HCT116 (cell line): ENCODE measurements around the gene CORO2A. TPM values are rescaled to one million over a fixed set of nuclear protein-coding genes. Genes with fewer than 3 reads are reported as not detected.
"Not testable (repeated sequence)": the region's sequence is repeated elsewhere in the genome, so short reads cannot be mapped to it uniquely, and the experiment has no call there.

Experiments used
- ATAC-seq: fragments of 200-7000 bp; cut with Tn5 transposase; 2 replicates; pipeline ENCODE4 v1.9.1; 2020; ENCODE audit warnings: mild to moderate bottlenecking, moderate library complexity
- BruUV-seq: library from RNA; stranded (reverse); fragments of 400-500 nt; replicated peaks from 2 replicates; lab custom pipeline; 2021; lab: Mats Ljungman, UMichigan
- CTCF ChIA-PET: fragments of 300-600 bp; sonication (Branson Sonifier 250); formaldehyde crosslinking; loops from one replicate; lab custom pipeline; 2021; ENCODE audit warnings: antibody characterized with exemption; lab: Charles Lee
- POLR2A ChIA-PET: fragments of 300-600, 350-600 bp; sonication (Branson Sonifier 250); formaldehyde crosslinking; loops from one replicate; lab custom pipeline; 2021; ENCODE audit warnings: antibody characterized with exemption; lab: Charles Lee
- RAD21 ChIA-PET, 2 experiments: fragments of 300-600 bp; sonication (Branson Sonifier 250); formaldehyde crosslinking; loops; one replicate each; lab custom pipeline; 2023; ENCODE audit warnings: low total read pairs in 2 of 2; ENCODE audit not compliant: uncharacterized antibody in 2 of 2, unreplicated experiment in 2 of 2, low non-redundant PET in 1 of 2; lab: Charles Lee
- DNase-seq: peaks from one replicate; pipeline ENCODE4 v3.0.0-alpha.2; 2010; ENCODE audit warnings: low read depth, low spot score
- H2AFZ ChIP-seq: fragments of 200-600 bp; shearing (Covaris generic), sonication (generic); 2 replicates; pipeline ENCODE4 v1.6.1; 2017; ENCODE audit warnings: low read depth, mixed run types, mixed read lengths, antibody characterized with exemption, low read length; ENCODE audit not compliant: poor library complexity, severe bottlenecking
- H3K27ac ChIP-seq: 2 replicates; pipeline ENCODE4 v1.5.1; 2012; ENCODE audit warnings: low read depth, low read length
- H3K27me3 ChIP-seq: fragments of 200-600 bp; sonication (generic); 2 replicates; pipeline ENCODE4 v1.6.1; 2016; ENCODE audit warnings: mixed run types, low read length, mixed read lengths; ENCODE audit not compliant: insufficient read depth
- H3K36me3 ChIP-seq, 2 experiments: fragments of 200-500 bp in 1 of 2; fragments of 200-600 bp in 1 of 2; sonication (Bioruptor generic) in 1 of 2; sonication (generic) in 1 of 2; 2 replicates each; pipeline versions ENCODE4 v1.5.1 to v1.6.1; 2014 to 2016; ENCODE audit warnings: low read length in 2 of 2, inconsistent platforms in 1 of 2, mixed read lengths in 1 of 2, mixed run types in 1 of 2; ENCODE audit not compliant: insufficient read depth in 2 of 2, control insufficient read depth in 1 of 2
- H3K4me1 ChIP-seq, 2 experiments: fragments of 200-600 bp in 1 of 2; sonication (generic) in 1 of 2; 2 replicates each; pipeline versions ENCODE4 v1.5.1 to v1.6.1; 2012 to 2017; ENCODE audit warnings: low read length in 2 of 2, inconsistent platforms in 1 of 2, mild to moderate bottlenecking in 1 of 2, mixed read lengths in 1 of 2, mixed run types in 1 of 2, moderate library complexity in 1 of 2; ENCODE audit not compliant: insufficient read depth in 2 of 2, control insufficient read depth in 1 of 2
- H3K4me2 ChIP-seq: fragments of 200-600 bp; sonication (generic); 2 replicates; pipeline ENCODE4 v1.6.1; 2017; ENCODE audit warnings: mixed run types, low read length, mixed read lengths
- H3K4me3 ChIP-seq, 2 experiments: fragments of 200-600 bp in 1 of 2; sonication (generic) in 1 of 2; replicated peaks in 1 of 2; 2 replicates each; pipeline ENCODE4 v1.5.1; 2011 to 2016; ENCODE audit warnings: low read length in 2 of 2, control low read depth in 1 of 2, low read depth in 1 of 2, mild to moderate bottlenecking in 1 of 2, mixed read lengths in 1 of 2, mixed run types in 1 of 2
- H3K79me2 ChIP-seq: fragments of 200-600 bp; sonication (generic); 2 replicates; pipeline ENCODE4 v1.6.1; 2017; ENCODE audit warnings: mild to moderate bottlenecking, mixed run types, low read length, moderate library complexity, mixed read lengths; ENCODE audit not compliant: insufficient read depth
- H3K9ac ChIP-seq: fragments of 200-600 bp; sonication (generic); 2 replicates; pipeline ENCODE4 v1.6.1; 2016; ENCODE audit warnings: low read length, mixed read lengths
- H3K9me2 ChIP-seq: fragments of 200-600 bp; sonication (generic), shearing (Covaris generic); 2 replicates; pipeline ENCODE4 v1.6.1; 2017; ENCODE audit warnings: mixed run types, mild to moderate bottlenecking, moderate library complexity; ENCODE audit not compliant: insufficient read depth
- H3K9me3 ChIP-seq, 2 experiments: fragments of 200-500 bp in 1 of 2; fragments of 200-600 bp in 1 of 2; sonication (Bioruptor generic) in 1 of 2; sonication (generic) in 1 of 2; 2 replicates each; pipeline ENCODE4 v1.6.1; 2014 to 2017; ENCODE audit warnings: low read length in 2 of 2, mixed read lengths in 2 of 2, inconsistent platforms in 1 of 2, low read depth in 1 of 2, mild to moderate bottlenecking in 1 of 2, mixed run types in 1 of 2, moderate library complexity in 1 of 2; ENCODE audit not compliant: control insufficient read depth in 1 of 2, insufficient read depth in 1 of 2
- H4K20me1 ChIP-seq: fragments of 200-600 bp; sonication (generic), shearing (Covaris generic); 2 replicates; pipeline ENCODE4 v1.6.1; 2017; ENCODE audit warnings: mixed run types, mild to moderate bottlenecking, moderate library complexity; ENCODE audit not compliant: insufficient read depth
- ATF3 ChIP-seq: IDR thresholded peaks from 2 replicates; pipeline ENCODE4 v1.6.1; 2012
- CBX3 ChIP-seq: IDR thresholded peaks from 2 replicates; pipeline ENCODE4 v1.6.1; 2012; ENCODE audit warnings: low read depth
- CEBPB ChIP-seq: IDR thresholded peaks from 2 replicates; pipeline ENCODE4 v1.6.1; 2012; ENCODE audit warnings: low read depth
- CTCF ChIP-seq, 3 experiments: fragments of 200-600 bp in 1 of 3; sonication (generic) in 1 of 3; IDR thresholded peaks in 2 of 3; conservative IDR thresholded peaks in 1 of 3; 2 replicates each; pipeline ENCODE4 v1.5.1; 2012 to 2017; ENCODE audit warnings: low read depth in 2 of 3, low read length in 2 of 3, antibody characterized with exemption in 1 of 3, borderline replicate concordance in 1 of 3, control low read depth in 1 of 3, mild to moderate bottlenecking in 1 of 3, mixed read lengths in 1 of 3, mixed run types in 1 of 3, moderate library complexity in 1 of 3; ENCODE audit not compliant: insufficient read depth in 1 of 3
- ELF1 ChIP-seq: IDR thresholded peaks from 2 replicates; pipeline ENCODE4 v1.6.1; 2012; ENCODE audit warnings: low read depth, borderline replicate concordance
- EZH2 ChIP-seq: fragments of 200-600 bp; sonication (generic); IDR thresholded peaks from 2 replicates; pipeline ENCODE4 v1.6.1; 2017; ENCODE audit warnings: antibody characterized with exemption, mixed run types
- EZH2phosphoT487 ChIP-seq: fragments of 200-600 bp; IDR thresholded peaks from 2 replicates; pipeline ENCODE4 v1.6.1; 2018; ENCODE audit warnings: antibody characterized with exemption, borderline replicate concordance
- FOSL1 ChIP-seq: IDR thresholded peaks from 2 replicates; pipeline ENCODE4 v1.6.1; 2012; ENCODE audit warnings: low read depth
- JUND ChIP-seq: IDR thresholded peaks from 2 replicates; pipeline ENCODE4 v1.6.1; 2012
- MAX ChIP-seq: IDR thresholded peaks from 2 replicates; pipeline ENCODE4 v1.6.1; 2012
- POLR2A ChIP-seq: IDR thresholded peaks from 2 replicates; pipeline ENCODE4 v1.7.0; 2011; ENCODE audit warnings: borderline replicate concordance; ENCODE audit not compliant: insufficient read depth, insufficient read length; ENCODE audit errors: extremely low read depth
- POLR2AphosphoS5 ChIP-seq: IDR thresholded peaks from 2 replicates; pipeline ENCODE4 v1.6.1; 2011; ENCODE audit warnings: mild to moderate bottlenecking, low read depth, low read length, moderate library complexity
- RAD21 ChIP-seq: IDR thresholded peaks from 2 replicates; pipeline ENCODE4 v1.6.1; 2012; ENCODE audit warnings: low read depth, mild to moderate bottlenecking
- SIN3A ChIP-seq: IDR thresholded peaks from 2 replicates; pipeline ENCODE4 v1.6.1; 2012; ENCODE audit warnings: low read depth
- SRF ChIP-seq: IDR thresholded peaks from 2 replicates; pipeline ENCODE4 v1.6.1; 2012; ENCODE audit warnings: low read depth
- TCF7L2 ChIP-seq: IDR thresholded peaks from 2 replicates; pipeline ENCODE4 v1.7.0; 2011; ENCODE audit warnings: borderline replicate concordance, inconsistent platforms; ENCODE audit not compliant: insufficient read depth, insufficient read length; ENCODE audit errors: extremely low read depth
- YY1 ChIP-seq: IDR thresholded peaks from 2 replicates; pipeline ENCODE4 v1.6.1; 2011; ENCODE audit warnings: low read length, low read depth, moderate library complexity, mild to moderate bottlenecking; ENCODE audit not compliant: insufficient replicate concordance; ENCODE audit errors: extremely low read depth
- ZBTB33 ChIP-seq: IDR thresholded peaks from 2 replicates; pipeline ENCODE4 v1.6.1; 2011; ENCODE audit warnings: mild to moderate bottlenecking, low read length, moderate library complexity; ENCODE audit not compliant: insufficient replicate concordance; ENCODE audit errors: extremely low read depth
- intact Hi-C: fragments of 100-400 bp; cut with micrococcal nuclease; formaldehyde crosslinking; loops from 2 replicates; pipeline ENCODE4 v1.10.0; 2022
- total RNA-seq: library from RNA; stranded (reverse); gene quantifications from one replicate; pipeline ENCODE4 v1.2.1, GENCODE V29; 2021; ENCODE audit not compliant: unreplicated experiment

Gene CORO2A
- total RNA-seq, 1 experiment from 2014 or later, result 5.7 TPM

- ATAC-seq, H2AFZ ChIP-seq, intact Hi-C loops, H3K36me3 ChIP-seq, H4K20me1 ChIP-seq, H3K4me3 ChIP-seq, H3K4me2 ChIP-seq, RAD21 ChIA-PET, H3K27me3 ChIP-seq, POLR2A ChIA-PET, H3K9me3 ChIP-seq, H3K27ac ChIP-seq, H3K9ac ChIP-seq, H3K79me2 ChIP-seq, BruUV-seq, CTCF ChIA-PET, H3K9me2 ChIP-seq, DNase-seq: not testable (repeated sequence)
- peaks cover 0 to 17% of the 10 kb centered on the region in 2 experiments; a peak in 2 of 4 replicates for H3K4me1 ChIP-seq
Measured at GRCh38 chr9:98124091-98124490, 68.3 kb downstream of the CORO2A start.

- no peak overlapping the region for H3K4me2 ChIP-seq
- TF ChIP-seq CBX3, result no peak
- no peak for TF ChIP-seq CEBPB
- TF ChIP-seq MAX, result no peak
- no peak for TF ChIP-seq CTCF (IDR thresholded peaks at IDR 0.05 in 2 of 3, conservative IDR thresholded peaks at IDR 0.05 in 1 of 3; ENCODE audit: borderline replicate concordance in 1 of 3, insufficient read depth in 1 of 3, low read depth in 2 of 3, low read length in 2 of 3)
- TF ChIP-seq EZH2phosphoT487, result no peak
- TF ChIP-seq ZBTB33, result no peak
- TF ChIP-seq POLR2A, result no peak
- TF ChIP-seq ELF1, result no peak
- no peak for TF ChIP-seq FOSL1
- no peak for TF ChIP-seq SRF
- no peak for TF ChIP-seq JUND
- no peak for TF ChIP-seq SIN3A
- no peak for TF ChIP-seq POLR2AphosphoS5
- no peak for TF ChIP-seq TCF7L2
- no peak for TF ChIP-seq YY1
- TF ChIP-seq ATF3, result no peak
- TF ChIP-seq EZH2, result no peak
- TF ChIP-seq RAD21, result no peak
- TF ChIP-seq, all 23 proteins: peak for 0
- DNase-seq (no peak), ATAC-seq (no peak)
- Histone ChIP-seq H3K4me3 (no peak overlapping the region), H3K4me1 (peaks cover 8 to 33% of the 10 kb centered on the region in 2 experiments; a peak in 3 of 4 replicates), H2AFZ (no peak overlapping the region), H3K79me2 (no peaks in the 10 kb centered on the region), H3K36me3 (no peaks in the 10 kb centered on the region), H3K9ac (no peak overlapping the region), H3K9me3 (no peaks in the 10 kb centered on the region), H3K27me3 (no peaks in the 10 kb centered on the region), H3K9me2 (no peaks in the 10 kb centered on the region), H4K20me1 (no peaks in the 10 kb centered on the region), H3K27ac (no peak overlapping the region)
- CTCF ChIA-PET, result interaction anchor here (1.4 kb wide), 1 partner anchor 142 kb away, joined by 3 read pairs; no protein-coding TSS in a partner anchor
- intact Hi-C loops, result no loop called here
- POLR2A ChIA-PET, result no interaction called here
- RAD21 ChIA-PET, result no interaction called here
- no TSS peak for BruUV-seq
Measured at GRCh38 chr9:98121058-98121457, 71.4 kb downstream of the CORO2A start.
